K562 (cell line): ENCODE data around the gene CDT1. TPM values are rescaled to one million over a fixed set of nuclear protein-coding genes. Genes with fewer than 3 reads are reported as not detected.

Experiments used
- CBFA2T2 ChIP-seq: fragments of 450-650 bp; conservative IDR thresholded peaks from 2 replicates; pipeline ENCODE4 v1.6.1; 2017; ENCODE audit warnings: mild to moderate bottlenecking
- CBX1 ChIP-seq: sonication (generic); IDR thresholded peaks from 2 replicates; pipeline ENCODE4 v1.6.1; 2016; ENCODE audit warnings: antibody characterized with exemption, low read depth, mild to moderate bottlenecking
- DNMT1 ChIP-seq: fragments of 450-650 bp; IDR thresholded peaks from 2 replicates; pipeline ENCODE4 v1.6.1; 2016; ENCODE audit warnings: antibody characterized with exemption, mild to moderate bottlenecking
- E2F6 ChIP-seq, 2 experiments: IDR thresholded peaks; 2 replicates each; pipeline ENCODE4 v1.6.1; 2011; ENCODE audit warnings: borderline replicate concordance in 1 of 2, control low read depth in 1 of 2, low read depth in 1 of 2, low read length in 1 of 2, mild to moderate bottlenecking in 1 of 2, mixed read lengths in 1 of 2, moderate library complexity in 1 of 2; ENCODE audit not compliant: insufficient read depth in 1 of 2, insufficient read length in 1 of 2, poor library complexity in 1 of 2, severe bottlenecking in 1 of 2; ENCODE audit errors: extremely low read depth in 1 of 2
- ELF1 ChIP-seq: fragments of 200-800 bp; sonication (Bioruptor generic); IDR thresholded peaks from 2 replicates; pipeline ENCODE4 v1.6.1; 2016; ENCODE audit warnings: missing genetic modification characterization, missing compliant biosample characterization
- IRF1 ChIP-seq: sonication (generic); formaldehyde crosslinking; IDR thresholded peaks from 2 replicates; pipeline ENCODE4 v1.8.0; 2022; ENCODE audit warnings: missing genetic modification reagents, mild to moderate bottlenecking, borderline replicate concordance
- KAT7 ChIP-seq: sonication (generic); formaldehyde crosslinking; IDR thresholded peaks from 2 replicates; pipeline ENCODE4 v1.8.0; 2022; ENCODE audit warnings: missing genetic modification reagents, mild to moderate bottlenecking, borderline replicate concordance
- NUFIP1 ChIP-seq: fragments of 450-650 bp; IDR thresholded peaks from 2 replicates; pipeline ENCODE4 v1.6.1; 2018; ENCODE audit not compliant: partially characterized antibody
- PHB2 ChIP-seq: fragments of 450-650 bp; IDR thresholded peaks from 2 replicates; pipeline ENCODE4 v1.6.1; 2017; ENCODE audit warnings: low read depth
- RBBP5 ChIP-seq: fragments of 200-600 bp; sonication (generic); IDR thresholded peaks from 2 replicates; pipeline ENCODE4 v1.6.1; 2012; ENCODE audit warnings: borderline replicate concordance, mild to moderate bottlenecking, low read length, control low read depth, inconsistent platforms; ENCODE audit not compliant: insufficient read depth, poor library complexity, severe bottlenecking
- SIN3B ChIP-seq: fragments of 450-650 bp; IDR thresholded peaks from 2 replicates; pipeline ENCODE4 v1.6.1; 2017; ENCODE audit warnings: low read depth, mild to moderate bottlenecking, moderate library complexity
- TCF15 ChIP-seq: fragments of 250-450 bp; sonication (Bioruptor Pico); IDR thresholded peaks from 2 replicates; pipeline ENCODE4 v1.8.0; 2022; ENCODE audit warnings: moderate library complexity, mild to moderate bottlenecking, inconsistent platforms
- VEZF1 ChIP-seq: fragments of 200-800 bp; sonication (Bioruptor generic); IDR thresholded peaks from 2 replicates; pipeline ENCODE4 v1.6.1; 2017; ENCODE audit warnings: missing genetic modification characterization, missing compliant biosample characterization
- YBX1 ChIP-seq: fragments of 450-650 bp; IDR thresholded peaks from 2 replicates; pipeline ENCODE4 v1.7.1; 2016; ENCODE audit warnings: mild to moderate bottlenecking
- ZNF445 ChIP-seq: fragments of 250-450 bp; sonication (Bioruptor Pico); IDR thresholded peaks from 2 replicates; pipeline ENCODE4 v1.4.0; 2020; ENCODE audit warnings: low read depth, mild to moderate bottlenecking, moderate library complexity
- ZNF609 ChIP-seq: sonication (generic); formaldehyde crosslinking; IDR thresholded peaks from 2 replicates; pipeline ENCODE4 v1.8.1; 2023; ENCODE audit warnings: missing genetic modification reagents, mild to moderate bottlenecking, borderline replicate concordance
- ZNF707 ChIP-seq: fragments of 250-450 bp; sonication (Bioruptor Pico); conservative IDR thresholded peaks from 2 replicates; pipeline ENCODE4 v1.8.0; 2022; ENCODE audit warnings: inconsistent platforms, mild to moderate bottlenecking, moderate library complexity
- polyA plus RNA-seq, 8 experiments: library from polyadenylated mRNA; depleted of rRNA in 4 of 8; stranded (reverse) in 5 of 8; unstranded in 3 of 8; fragments of >200 nt; fragmentation: Nextera tagmentation in 2 of 8; fragmentation: Illumina TruSeq in 1 of 8; extraction: Ambion mirVana in 2 of 8; extraction: Trizol in 1 of 8; gene quantifications; 2 replicates each; pipeline versions ENCODE4 v1.2.1 to v1.2.3, GENCODE V29; 2011 to 2014; ENCODE audit warnings: inconsistent platforms in 1 of 8, missing spikeins in 1 of 8
- total RNA-seq, 7 experiments: library from RNA; depleted of rRNA in 6 of 7; stranded (reverse); fragments of >200 nt in 6 of 7; fragmentation: Illumina TruSeq in 2 of 7; extraction: Trizol in 2 of 7; gene quantifications; 2 replicates each; pipeline versions ENCODE4 v1.2.1 to v1.2.3, GENCODE V29; 2011 to 2021; ENCODE audit warnings: low replicate concordance in 1 of 7

Gene CDT1
- total and polyA plus RNA-seq, 9 of the 15 experiments (the other 6 are each of a cell fraction or from before 2014, with no cell fraction given): 0.92 to 178 (median 14.2) TPM

- peak; percentile 44 to 70 for TF ChIP-seq E2F6 (IDR thresholded peaks at IDR 0.05; ENCODE audit: borderline replicate concordance in 1 of 2, extremely low read depth in 1 of 2, insufficient read depth in 1 of 2, insufficient read length in 1 of 2, low read depth in 1 of 2, low read length in 1 of 2, poor library complexity in 1 of 2, severe bottlenecking in 1 of 2)
- peak; percentile 98 for TF ChIP-seq SIN3B
- no peak for TF ChIP-seq TCF15 (CRISPR knock-in tag)
- TF ChIP-seq ZNF707 (CRISPR knock-in tag): no peak
- TF ChIP-seq VEZF1 (CRISPR knock-in tag): peak; percentile 50; the same call in 1 of the 2 replicates
- TF ChIP-seq KAT7: no peak
- TF ChIP-seq IRF1: no peak
- TF ChIP-seq DNMT1: no peak
- TF ChIP-seq RBBP5: peak; percentile 68
- peak; percentile 86; the same call in 1 of the 2 replicates for TF ChIP-seq CBX1
- peak; percentile 98 for TF ChIP-seq CBFA2T2
- no peak for TF ChIP-seq NUFIP1
- no peak for TF ChIP-seq ZNF445 (CRISPR knock-in tag)
- no peak for TF ChIP-seq PHB2
- no peak for TF ChIP-seq ZNF609 (CRISPR knock-in tag)
- peak; percentile 76 for TF ChIP-seq ELF1 (tag)
- TF ChIP-seq YBX1: no peak
Measured at GRCh38 chr16:88856828-88857727, 53.5 kb downstream of the CDT1 start, which contains the start of the genes GALNS and TRAPPC2L (continued).
